Measurements from ENCODE around the gene ARHGAP32.

DNA sequence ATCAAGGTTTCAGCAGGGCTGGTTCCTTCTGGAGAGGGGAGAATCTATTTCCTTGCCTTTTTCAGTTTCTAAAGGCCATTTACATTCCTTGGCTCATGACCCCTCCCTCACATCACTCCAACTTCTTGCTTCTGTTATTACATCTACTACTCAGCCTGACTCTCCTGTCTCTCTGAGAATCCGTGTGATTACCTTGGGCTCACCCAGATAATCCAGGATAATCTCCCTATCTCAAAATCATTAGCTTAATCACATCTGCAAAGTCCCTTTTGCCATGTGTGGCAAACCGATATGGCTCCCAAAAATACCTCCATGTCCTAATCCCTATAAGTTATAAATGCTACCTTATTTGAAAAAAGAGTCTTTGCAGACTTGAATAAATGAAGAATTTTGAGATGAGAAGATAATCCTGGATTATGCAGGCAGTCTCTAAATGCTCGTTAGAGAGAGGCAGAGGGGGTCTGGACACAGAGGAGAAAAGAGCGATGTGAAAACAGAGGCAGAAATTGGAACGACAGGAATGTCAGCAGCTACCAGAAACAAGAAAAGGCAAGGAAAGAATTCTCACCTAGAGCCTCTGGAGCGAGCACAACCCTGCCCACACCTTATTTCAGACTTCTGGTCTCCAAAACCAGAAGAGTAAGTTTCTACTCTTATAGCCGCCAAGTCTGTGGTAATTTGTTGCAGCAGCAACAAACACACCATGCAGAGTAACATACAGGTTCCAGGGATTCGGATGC, 23.6 kb upstream of the ARHGAP32 start:
- TF ChIP-seq POLR2AphosphoS5 (IDR thresholded peaks at IDR 0.05) (no peak), EP300 (conservative IDR thresholded peaks at IDR 0.05; ENCODE audit: poor library complexity, severe bottlenecking) (no peak), TAF1 (IDR thresholded peaks at IDR 0.05; ENCODE audit: low read depth) (no peak), EZH2 (IDR thresholded peaks at IDR 0.05; ENCODE audit: borderline replicate concordance, insufficient read depth, low read length, poor library complexity, severe bottlenecking) (no peak)
- TF ChIP-seq, protein P1, sequence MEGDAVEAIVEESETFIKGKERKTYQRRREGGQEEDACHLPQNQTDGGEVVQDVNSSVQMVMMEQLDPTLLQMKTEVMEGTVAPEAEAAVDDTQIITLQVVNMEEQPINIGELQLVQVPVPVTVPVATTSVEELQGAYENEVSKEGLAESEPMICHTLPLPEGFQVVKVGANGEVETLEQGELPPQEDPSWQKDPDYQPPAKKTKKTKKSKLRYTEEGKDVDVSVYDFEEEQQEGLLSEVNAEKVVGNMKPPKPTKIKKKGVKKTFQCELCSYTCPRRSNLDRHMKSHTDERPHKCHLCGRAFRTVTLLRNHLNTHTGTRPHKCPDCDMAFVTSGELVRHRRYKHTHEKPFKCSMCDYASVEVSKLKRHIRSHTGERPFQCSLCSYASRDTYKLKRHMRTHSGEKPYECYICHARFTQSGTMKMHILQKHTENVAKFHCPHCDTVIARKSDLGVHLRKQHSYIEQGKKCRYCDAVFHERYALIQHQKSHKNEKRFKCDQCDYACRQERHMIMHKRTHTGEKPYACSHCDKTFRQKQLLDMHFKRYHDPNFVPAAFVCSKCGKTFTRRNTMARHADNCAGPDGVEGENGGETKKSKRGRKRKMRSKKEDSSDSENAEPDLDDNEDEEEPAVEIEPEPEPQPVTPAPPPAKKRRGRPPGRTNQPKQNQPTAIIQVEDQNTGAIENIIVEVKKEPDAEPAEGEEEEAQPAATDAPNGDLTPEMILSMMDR (IDR thresholded peaks at IDR 0.05; ENCODE audit: poor library complexity, severe bottlenecking), result no peak
- TF ChIP-seq, protein P2, sequence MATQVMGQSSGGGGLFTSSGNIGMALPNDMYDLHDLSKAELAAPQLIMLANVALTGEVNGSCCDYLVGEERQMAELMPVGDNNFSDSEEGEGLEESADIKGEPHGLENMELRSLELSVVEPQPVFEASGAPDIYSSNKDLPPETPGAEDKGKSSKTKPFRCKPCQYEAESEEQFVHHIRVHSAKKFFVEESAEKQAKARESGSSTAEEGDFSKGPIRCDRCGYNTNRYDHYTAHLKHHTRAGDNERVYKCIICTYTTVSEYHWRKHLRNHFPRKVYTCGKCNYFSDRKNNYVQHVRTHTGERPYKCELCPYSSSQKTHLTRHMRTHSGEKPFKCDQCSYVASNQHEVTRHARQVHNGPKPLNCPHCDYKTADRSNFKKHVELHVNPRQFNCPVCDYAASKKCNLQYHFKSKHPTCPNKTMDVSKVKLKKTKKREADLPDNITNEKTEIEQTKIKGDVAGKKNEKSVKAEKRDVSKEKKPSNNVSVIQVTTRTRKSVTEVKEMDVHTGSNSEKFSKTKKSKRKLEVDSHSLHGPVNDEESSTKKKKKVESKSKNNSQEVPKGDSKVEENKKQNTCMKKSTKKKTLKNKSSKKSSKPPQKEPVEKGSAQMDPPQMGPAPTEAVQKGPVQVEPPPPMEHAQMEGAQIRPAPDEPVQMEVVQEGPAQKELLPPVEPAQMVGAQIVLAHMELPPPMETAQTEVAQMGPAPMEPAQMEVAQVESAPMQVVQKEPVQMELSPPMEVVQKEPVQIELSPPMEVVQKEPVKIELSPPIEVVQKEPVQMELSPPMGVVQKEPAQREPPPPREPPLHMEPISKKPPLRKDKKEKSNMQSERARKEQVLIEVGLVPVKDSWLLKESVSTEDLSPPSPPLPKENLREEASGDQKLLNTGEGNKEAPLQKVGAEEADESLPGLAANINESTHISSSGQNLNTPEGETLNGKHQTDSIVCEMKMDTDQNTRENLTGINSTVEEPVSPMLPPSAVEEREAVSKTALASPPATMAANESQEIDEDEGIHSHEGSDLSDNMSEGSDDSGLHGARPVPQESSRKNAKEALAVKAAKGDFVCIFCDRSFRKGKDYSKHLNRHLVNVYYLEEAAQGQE (IDR thresholded peaks at IDR 0.05; ENCODE audit: borderline replicate concordance), result no peak
